SU-DHL-6 (cell line): ENCODE data around the gene MKRN2.

Experiments used
- CTCF ChIP-seq: fragments of 200-600 bp; sonication (generic); IDR thresholded peaks from one replicate; pipeline ENCODE4 v1.5.1; 2017; ENCODE audit warnings: antibody characterized with exemption, mild to moderate bottlenecking, low read length, moderate library complexity; ENCODE audit not compliant: insufficient read depth, poor library complexity, severe bottlenecking
- EZH2phosphoT487 ChIP-seq: fragments of 200-600 bp; sonication (generic), shearing (Covaris generic); conservative IDR thresholded peaks from 2 replicates; pipeline ENCODE4 v1.6.1; 2018; ENCODE audit warnings: mild to moderate bottlenecking, antibody characterized with exemption, low read length, moderate library complexity, mixed read lengths

GRCh38 chr3:12557473-12558100, 700 bp downstream of the MKRN2 start:
- TF ChIP-seq CTCF (no peak), EZH2phosphoT487 (no peak)
